ENCODE measurements around the gene MFAP4.

MFAP4 gene

DNA sequence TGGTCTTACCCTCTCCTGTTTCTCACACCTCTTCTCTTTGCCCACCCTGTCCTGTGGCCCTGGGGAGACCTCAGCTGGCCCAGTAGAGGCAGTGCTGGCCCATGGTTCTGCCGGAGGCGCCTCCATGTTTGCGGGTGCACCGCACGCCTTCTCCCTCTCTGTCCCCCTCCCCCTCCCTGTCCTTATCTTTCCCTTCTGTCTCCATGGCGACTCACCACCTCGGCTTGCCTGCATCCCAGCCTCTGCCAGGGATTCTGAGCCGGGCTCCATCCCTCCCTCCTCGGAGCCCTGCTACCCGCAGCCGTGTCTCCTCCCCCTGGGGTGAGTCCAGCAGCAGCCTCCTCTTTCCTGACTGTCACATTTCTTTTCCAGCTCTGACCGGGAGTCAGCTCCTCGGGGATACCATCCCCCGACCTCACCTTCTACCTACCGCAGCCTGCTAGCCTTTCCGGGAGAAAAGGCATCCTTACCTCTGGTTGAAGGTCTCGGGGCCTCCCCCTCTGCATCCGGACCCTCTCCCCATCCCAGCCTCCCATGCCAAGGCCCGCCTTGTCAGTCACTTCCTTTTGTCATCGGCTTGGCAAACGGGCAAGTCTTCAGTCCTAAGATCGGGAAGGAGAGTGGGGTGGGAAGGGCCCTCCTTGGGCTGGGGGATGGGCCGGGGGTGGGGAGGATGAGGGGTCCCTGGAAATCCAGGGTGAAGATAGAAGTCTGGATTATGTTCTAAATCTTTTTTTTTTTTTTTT is 24.1 kb upstream of the MFAP4 start, which contains the start of gene RNF112:
TSS of gene RNF112 (plus strand) at position 358 of the 746 bp plus-strand sequence. CDS start at position 535, 177 bp downstream.
- peak in 55 of 58 donors; percentile 13 to 90 (median 61) for DNase-seq

DNA sequence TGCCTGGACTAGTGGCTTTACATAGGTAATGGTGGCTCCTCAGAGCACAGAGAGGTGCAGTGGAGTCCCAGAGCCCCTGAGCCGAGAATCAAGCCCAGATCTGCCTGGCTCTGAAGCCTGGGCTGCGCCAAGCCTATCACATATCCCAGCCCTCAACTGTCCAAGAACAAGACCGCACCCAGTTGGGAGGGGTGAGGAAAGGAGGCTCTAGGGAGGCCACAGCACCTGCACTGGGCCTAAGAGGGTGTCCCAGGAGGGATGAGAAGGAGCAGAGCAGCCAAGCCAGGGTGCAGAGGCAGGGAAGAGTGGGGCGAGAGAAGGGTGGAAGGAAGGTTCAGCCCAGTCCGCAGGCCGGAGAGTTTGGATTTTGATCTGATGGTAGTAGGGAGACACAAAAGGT is 23.1 kb upstream of the MFAP4 start:
- no peak for DNase-seq

DNA sequence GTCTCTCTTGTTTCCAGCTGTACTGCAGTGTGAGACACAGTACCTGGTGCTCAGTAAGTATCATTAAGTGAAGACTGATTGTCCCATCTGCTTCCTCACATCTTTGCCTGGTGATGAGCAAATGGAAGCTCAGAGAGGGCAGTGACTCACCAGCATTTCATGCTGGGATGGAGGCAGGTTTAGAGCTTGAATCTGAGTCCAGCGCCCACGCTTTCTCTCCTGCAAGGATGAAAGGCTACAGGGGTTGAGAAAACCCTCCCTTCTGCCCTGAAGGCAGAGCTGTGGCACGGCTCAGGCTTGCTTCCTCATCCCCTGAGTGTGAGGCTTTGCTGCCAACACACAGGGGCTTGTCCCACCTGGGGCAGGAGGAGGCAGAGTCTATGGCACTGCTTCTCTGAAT is 22.5 kb upstream of the MFAP4 start:
- DNase-seq: peak in 2 of 58 donors; percentile 7 to 21

DNA sequence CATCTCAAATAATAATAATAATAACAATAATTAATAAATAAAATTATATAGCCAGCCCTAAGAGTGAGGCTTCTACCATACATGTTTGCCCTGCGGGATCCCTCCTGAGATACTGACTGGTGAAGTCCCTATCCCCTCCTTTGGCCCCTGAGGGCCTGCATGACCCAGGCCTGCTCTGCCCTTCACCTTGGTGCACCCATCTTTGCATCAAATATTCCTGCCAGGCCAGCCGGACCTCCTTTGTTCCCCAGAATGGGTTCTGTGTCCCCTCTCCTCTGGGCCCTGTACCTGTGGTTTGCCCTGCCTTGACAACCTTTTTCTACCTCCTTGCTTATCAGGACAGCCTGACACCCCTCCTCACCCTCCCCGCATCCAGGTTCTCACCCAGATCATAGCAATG is 22.1 kb upstream of the MFAP4 start:
- no peak for DNase-seq

DNA sequence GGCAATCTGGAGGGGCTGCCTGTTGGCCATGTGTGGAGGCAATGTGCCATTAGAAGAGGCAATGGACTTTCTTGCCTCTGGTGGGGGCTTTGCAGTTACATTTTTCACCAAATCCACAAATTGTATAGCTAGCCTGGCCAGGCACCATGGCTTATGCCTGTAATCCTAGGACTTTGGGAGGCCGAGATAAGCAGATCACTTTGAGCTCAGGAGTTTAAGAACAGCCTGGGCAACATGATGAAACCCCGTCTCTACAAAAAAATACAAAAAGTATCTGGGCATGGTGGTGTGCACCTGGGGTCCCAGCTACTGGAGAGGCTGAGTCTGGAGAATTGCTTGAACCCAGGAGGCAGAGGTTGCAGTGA is 21.3 kb upstream of the MFAP4 start:
- no peak for DNase-seq

DNA sequence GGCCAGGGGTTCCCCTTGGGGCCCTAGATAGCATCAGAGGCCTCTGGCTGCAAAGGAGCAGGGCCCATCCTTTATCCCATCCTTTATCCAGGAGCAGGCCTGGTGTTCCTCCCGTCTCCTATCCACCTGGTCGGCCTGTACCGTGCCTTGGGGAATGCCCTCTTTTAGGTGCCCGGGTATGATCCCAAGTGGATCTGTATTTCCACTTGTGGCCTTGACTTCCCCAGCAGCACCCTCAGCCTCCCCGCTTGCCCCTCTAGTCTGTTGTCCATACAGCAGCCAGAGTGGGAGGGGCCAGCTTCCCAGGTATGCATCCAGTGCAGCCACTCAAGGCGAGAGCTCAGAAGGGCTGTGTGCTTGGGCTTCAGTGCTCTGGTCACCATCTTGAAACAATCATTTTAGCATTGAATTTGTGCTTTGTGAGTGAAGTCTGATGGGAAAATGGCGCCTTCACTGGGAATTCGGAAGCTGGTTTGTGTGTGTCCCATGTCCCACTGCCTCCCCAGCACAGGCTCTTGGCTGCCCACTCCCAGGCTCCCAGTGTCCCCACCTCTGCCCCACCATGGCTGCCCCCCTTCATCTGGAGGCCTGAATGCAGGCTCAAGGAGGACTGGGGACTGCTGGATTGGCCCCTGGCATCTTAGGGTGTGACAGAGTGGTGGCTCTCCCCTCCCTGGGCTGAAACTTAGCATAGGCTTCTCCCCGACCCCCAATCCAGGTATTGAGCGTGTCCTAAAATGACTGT is 20.8 kb upstream of the MFAP4 start:
- DNase-seq: no peak

DNA sequence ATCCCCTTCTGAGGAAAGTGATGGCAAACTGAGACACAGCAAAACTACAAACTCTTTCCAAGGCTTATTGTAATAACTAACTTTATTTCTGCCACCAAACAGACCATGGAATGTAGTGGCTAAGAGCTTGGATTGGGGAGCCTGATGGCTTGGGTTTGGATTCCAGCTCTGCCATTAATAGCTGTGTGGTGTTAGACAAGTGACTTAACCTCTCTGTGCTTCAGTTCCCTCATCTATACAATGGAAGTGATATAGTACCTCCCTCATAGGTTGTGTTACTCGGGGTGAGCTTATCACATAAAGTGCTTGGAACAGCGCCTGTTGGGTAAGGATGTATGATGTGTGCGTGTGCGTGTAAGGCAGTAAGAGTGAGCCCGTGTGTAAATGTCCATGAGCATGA is 18.1 kb upstream of the MFAP4 start:
- no peak for DNase-seq

DNA sequence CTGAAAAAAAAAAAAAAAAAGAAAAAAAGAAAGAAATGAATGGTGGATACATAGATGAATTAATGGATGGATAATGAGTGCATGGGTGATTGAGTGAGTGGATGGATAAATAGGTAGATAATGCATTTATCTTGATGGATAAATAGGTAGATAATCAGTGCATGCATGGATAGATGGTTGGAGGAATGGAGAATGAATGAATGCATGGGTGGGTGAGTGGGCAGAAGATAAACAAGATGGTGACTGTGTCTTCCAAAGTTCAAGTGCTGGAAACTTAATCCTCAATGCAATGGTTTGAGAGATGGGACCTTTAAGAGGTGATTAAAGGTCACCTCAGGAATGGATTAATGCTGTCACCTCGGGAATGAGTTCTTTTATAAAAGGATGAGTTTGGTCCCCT is 17.3 kb upstream of the MFAP4 start:
- no peak for DNase-seq

- no peak for DNase-seq
Measured at GRCh38 chr17:19403021-19403420, 16.0 kb upstream of the MFAP4 start.

DNA sequence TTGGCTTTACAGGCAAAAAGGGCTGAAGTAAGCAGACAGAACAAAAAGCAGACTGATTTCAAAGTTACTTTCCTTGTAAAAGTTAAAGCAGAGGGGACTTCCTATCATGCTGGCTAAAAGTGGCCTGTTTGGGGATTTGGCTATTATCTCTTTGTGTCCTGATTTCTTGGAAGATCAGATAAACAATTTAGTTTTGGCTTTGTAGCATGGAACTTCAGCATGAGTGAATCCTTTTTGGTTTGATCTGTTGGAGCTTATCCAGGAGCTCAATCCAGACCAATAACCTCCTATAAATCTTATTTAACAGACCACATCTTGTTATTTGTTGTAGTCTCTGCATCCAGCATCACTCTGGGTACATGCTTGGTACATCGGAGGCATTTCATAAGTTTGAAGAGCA is 15.2 kb upstream of the MFAP4 start:
- no peak for DNase-seq

DNA sequence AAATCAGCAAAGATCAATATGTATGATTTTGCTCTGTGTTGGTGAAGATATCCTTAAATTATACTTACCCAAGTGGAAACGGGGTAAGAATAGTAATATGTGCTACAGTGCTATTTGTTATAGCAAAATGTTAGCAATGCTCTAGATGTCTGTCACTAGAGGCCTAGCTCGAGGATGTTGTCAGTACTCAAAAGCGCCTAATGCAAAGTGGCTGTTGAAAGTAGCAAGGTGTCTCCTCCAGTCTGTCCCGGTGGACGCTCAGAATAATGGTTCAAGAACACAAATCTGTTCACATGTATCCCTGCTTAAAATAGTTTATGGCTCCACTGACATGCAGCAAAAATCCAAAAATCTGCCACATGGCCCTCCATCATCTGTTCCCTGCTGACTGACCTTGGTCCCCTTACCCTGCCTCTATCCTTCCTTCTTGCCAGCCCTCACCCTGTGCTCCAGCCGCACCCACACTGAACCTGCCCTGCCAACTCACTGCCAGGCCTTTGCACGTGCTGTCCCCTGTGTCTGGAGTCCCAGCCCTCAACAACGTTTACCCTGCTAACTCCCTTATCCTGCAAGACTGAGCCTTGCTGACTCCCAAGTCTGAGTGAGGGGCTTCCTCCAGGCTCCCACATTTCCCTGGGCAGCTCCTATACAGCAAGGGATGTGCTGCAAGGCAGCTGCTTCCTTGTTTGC is 14.5 kb upstream of the MFAP4 start:
- DNase-seq: no peak

- DNase-seq: no peak
Measured at GRCh38 chr17:19399750-19400450, 12.9 kb upstream of the MFAP4 start.

DNA sequence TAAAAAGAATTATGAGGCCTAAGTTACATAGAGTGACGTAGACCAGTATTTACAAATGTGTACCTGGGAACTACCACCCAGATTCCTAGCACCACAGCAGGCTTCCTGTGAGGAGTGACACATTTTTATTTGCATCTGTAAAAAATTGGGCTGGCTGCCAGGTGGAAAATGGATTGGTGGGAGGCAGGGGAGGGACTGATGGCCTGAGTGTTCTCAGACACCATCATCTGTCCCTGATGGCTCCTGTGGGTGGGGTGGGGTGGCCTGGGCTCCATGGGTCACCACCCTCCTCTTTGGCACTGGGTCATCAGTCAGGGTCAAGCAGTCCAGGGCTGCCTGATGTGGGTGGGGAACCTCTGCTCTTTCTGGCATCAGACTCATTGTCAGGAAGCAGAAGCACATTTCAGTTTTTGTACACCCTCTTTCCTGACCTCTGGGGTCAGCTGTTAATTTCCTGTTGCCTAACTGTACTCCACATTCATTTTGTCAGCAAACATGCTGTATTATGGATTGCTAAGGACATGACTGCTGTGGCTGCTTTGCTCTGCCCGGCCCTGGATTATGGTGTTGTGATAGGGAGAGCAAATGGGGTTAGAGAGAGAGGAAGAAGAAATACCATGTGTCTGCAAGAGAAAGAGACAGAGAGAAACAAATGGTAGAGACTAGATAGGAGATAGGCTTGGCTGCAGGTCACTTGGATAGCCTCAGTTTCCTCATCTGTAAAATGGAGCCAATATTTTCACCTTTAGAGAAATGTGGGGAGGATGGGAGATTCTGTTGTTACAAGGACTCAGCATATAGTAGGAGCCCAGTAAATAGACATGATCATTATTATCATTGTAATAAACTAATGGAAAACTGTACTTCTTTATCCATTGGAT is 11.6 kb upstream of the MFAP4 start:
- no peak for DNase-seq

GRCh38 chr17:19397556-19398041 is 10.6 kb upstream of the MFAP4 start:
- DNase-seq: no peak

GRCh38 chr17:19392303-19392702 is 5.3 kb upstream of the MFAP4 start:
- no peak for DNase-seq

DNA sequence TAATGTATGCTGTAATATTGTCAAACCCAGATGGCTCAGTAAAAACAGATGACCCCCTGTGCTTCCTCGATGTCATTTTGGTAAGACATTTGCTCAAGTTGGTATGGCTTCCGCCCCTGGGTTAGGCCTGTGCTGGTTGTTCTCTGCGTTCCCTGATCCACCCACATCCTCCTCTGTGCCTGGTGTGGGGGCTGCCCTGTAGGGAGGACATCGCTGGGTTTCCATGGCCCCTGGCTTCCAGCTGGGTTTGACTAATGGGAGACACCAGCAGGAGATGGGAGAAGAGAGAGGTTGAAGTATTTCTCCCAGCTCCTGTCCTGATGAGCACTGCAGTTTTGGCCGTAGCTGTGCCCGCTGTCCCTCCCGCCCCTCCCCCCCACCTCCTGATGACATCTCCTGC is 4.4 kb upstream of the MFAP4 start:
- no peak for DNase-seq

GRCh38 chr17:19390951-19391350 is 4.0 kb upstream of the MFAP4 start:
- no peak for DNase-seq

DNA sequence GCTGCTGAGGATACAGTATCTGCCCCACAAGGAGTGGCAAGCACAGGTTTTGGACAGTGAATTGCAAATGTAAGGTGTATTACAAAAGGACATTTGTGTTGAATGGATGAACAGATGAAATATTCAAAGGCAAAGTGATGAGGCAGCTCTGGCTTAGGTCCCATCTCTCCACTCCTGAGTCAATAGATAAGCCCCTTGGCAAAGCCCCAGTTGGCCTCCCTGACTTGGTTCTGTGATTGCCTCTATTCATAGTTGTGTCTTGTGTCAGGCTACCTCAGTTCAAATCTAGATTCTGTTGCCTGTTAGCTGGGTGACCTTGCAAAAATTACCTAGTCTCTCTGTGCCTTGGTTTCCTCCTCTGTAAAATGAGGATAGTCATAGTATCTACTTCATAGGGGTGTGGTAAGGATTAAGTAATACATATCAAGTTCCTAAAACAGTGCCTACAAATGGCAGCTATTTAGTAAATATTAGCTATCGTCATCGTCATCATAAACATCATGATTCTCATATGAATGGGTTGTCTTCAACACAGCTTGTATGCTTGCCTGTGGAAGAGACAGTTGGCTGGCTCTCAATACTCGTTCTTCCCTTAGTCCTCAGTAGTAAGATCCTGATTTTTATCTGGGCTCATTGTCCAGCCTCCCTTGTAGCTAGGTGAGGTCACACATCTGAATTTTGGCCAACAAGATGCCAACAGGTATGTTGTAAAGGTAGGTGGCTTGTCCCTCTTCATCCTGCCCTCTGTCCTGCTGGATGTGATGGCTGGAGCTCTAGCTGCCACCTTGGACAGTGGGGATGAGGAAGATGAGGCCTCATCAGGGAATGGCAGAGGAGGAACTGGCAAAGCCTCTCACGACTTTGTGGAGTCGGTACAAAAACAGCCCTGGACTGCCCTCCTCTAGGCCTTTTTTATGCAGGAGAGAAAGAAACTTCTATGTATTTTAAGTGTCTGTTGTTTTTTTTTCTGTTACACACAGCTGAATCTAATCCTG is 2.1 kb upstream of the MFAP4 start:
- no peak for DNase-seq

DNA sequence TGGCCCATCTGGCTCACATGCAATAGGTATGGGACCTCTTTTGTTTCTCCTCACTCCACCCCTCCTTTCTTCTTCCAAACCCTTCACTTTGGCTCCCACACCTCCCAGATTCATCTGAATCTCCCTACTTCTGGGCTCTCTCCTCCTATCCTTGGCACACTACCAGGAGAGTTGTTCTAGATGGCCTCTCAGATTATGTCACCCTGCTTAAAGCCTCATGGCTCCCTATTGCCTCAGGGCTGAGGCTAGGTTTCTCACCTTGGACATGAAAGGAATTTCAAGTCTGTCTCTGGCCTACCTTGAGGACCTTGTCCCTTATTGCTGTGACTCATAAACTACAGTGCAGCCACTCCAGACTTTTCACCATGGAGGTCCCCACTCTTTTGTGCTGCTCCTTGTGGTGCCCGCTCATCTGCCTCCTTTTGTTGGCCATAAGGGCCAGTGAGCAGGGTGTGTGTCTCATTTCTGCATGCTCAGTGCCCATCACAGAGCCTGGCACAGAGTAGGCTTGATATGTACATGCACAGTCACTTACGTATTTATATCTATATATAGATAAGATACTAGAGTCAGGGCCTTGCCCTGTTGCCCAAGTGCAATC is 1.0 kb upstream of the MFAP4 start:
- DNase-seq: no peak

Measured in anterior cingulate cortex (tissue), 58 donors.